ENCODE data around the gene IFT43. TPM values are rescaled to one million over a fixed set of nuclear protein-coding genes. Genes with fewer than 3 reads are reported as not detected.

The IFT43 gene
- total RNA-seq (2021) = 98.8 and 112 TPM in 2 replicates
- percentile 91 among the genes with signal in this experiment for Bru-seq, nascent RNA
- percentile 90 among the genes with signal in this experiment for BruChase-seq, experiment 1, labeled RNA remaining after a 2-hour chase
- percentile 66 among the genes with signal in this experiment for BruChase-seq, experiment 2, labeled RNA remaining after a 6-hour chase
- long read RNA-seq, transcript IFT43-212 (4 exons, 848 nt) = minor isoform, 15 of 308 reads
- long read RNA-seq, transcript IFT43-202 (9 exons, 833 nt) = major isoform, 181 of 308 reads
- long read RNA-seq, partial matches to known transcripts = 47 of 308 reads
- long read RNA-seq, other reads (novel, unspliced or antisense) = 63 of 308 reads

DNA sequence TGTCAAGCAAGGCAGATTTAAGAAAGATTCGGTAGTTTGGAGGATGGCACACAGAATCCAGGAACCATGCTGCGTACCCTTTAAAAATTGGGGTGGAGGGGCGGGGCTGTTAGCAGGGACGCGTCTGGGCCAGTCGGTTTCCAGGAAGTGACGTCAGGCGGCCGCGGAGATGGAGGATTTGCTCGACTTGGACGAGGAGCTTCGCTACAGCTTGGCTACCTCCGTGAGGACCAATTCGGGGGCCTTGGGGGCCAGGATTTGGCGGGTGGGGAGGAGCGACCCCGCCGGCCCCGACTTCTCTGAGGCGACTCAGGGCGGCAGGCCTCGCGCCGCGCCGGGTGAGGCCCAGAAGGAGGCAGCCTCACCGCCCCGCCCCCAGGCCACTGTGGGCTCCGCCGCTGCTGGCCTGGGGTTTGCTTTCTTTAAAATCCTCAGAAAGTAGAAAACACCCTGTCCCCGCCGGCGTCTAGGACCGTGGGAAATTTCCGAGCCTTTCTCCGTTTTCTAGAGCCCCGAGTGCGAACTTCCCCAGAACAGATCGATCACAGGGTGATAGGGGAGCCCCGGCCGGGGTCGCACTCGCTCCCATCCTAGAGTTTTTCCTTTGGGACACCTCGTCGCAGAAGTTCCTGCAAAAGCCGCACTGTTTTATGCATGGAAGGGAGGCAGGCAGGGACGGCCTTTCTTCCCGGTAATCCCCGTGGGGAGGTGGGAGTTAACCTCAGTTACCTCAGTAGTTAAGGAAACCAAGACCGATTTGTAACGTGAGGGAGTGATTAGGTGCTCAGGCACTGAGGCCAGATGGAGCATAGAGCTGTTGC lies at the start of gene IFT43:
Gene IFT43, plus strand, starts transcription at position 146 of the 821 bp plus-strand sequence. Its CDS starts 24 bp downstream, at position 170.
- intact Hi-C loops (cut with micrococcal nuclease; ENCODE audit: unreplicated experiment) = loop anchor here (2.0 to 5.0 kb wide), 3 partner anchors 401 to 859 kb away; partner anchors contain the start of gene NEK9
- TF ChIP-seq CTCF (conservative IDR thresholded peaks at IDR 0.05) (no peak), EZH2 (IDR thresholded peaks at IDR 0.05; ENCODE audit: low read depth) (no peak)
- Histone ChIP-seq H3K27me3 (ENCODE audit: insufficient read depth, low read depth) (no peaks in the 10 kb centered on the region), H3K27ac (no peak within 1 kb of the TSS), H3K9me3 (ENCODE audit: insufficient read depth, low read depth) (no peaks in the 10 kb centered on the region), H3K4me2 (peak within 1 kb of the TSS; percentile 85), H2AFZ (peak within 1 kb of the TSS; percentile 90), H3K4me3 (peak within 1 kb of the TSS; percentile 77), H3K4me1 (replicated peaks; ENCODE audit: insufficient read depth) (peaks cover 28% of the 10 kb centered on the region), H3K36me3 (ENCODE audit: low read depth) (peaks cover 7% of the 10 kb centered on the region; the same call in 1 of the 2 replicates), H3F3A (ENCODE audit: insufficient read depth, low read depth) (no peaks in the 10 kb centered on the region; the same call in 1 of the 2 replicates), H3K9me2 (ENCODE audit: insufficient read depth) (no peaks in the 10 kb centered on the region), H4K20me1 (ENCODE audit: insufficient read depth) (no peaks in the 10 kb centered on the region), H3K79me2 (ENCODE audit: low read depth) (peaks cover 17% of the 10 kb centered on the region)
- CTCF ChIA-PET = interaction anchor here (0.6 to 1.1 kb wide), 12 partner anchors 26 to 791 kb away, joined by 3 to 9 read pairs (median 4); partner anchors contain the start of gene FLVCR2
- BruUV-seq (replicated peaks) = TSS peak; percentile 68
- peak; percentile 81 to 93 for DNase-seq
- POLR2A ChIA-PET (ENCODE audit: unreplicated experiment) = interaction anchor here (0.6 to 0.8 kb wide), 7 partner anchors 10 to 858 kb away, joined by 3 to 7 read pairs (median 4); no protein-coding TSS in a partner anchor

DNA sequence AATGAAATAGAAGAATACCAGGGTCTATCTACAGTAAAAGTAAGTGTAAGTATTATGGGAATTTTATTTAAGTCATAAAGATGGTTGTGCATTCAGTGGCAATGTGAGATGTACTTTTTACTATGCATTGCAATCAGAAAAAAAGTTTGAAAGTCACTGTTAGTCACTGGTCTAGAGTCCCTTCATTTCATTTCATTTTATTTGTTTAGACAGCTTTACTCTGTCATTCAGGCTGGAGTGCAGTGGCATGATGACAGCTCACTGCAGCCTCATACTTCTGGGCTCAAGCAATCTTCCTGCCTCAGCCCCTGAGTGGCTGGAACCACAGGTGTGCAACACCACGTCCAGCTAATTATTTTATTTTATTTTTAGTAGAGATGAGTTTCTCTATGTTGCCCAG lies 46.4 kb upstream of the IFT43 start:
- POLR2A ChIA-PET (ENCODE audit: unreplicated experiment) = interaction anchor here (0.6 kb wide), 1 partner anchor 64 kb away, joined by 3 read pairs; no protein-coding TSS in a partner anchor

More for the DNA sequence above, 46.4 kb upstream of the IFT43 start:
- no peak overlapping the region for H3K4me3 ChIP-seq
- no peaks in the 10 kb centered on the region for H3K4me1 ChIP-seq (replicated peaks; ENCODE audit: insufficient read depth)
- TF ChIP-seq CTCF (conservative IDR thresholded peaks at IDR 0.05) (no peak), EZH2 (IDR thresholded peaks at IDR 0.05; ENCODE audit: low read depth) (no peak)
- no peak overlapping the region for H2AFZ ChIP-seq
- H3K9me2 ChIP-seq (ENCODE audit: insufficient read depth) = no peaks in the 10 kb centered on the region
- H3K4me2 ChIP-seq = no peak overlapping the region
- H3K27me3 ChIP-seq (ENCODE audit: insufficient read depth, low read depth) = no peaks in the 10 kb centered on the region
- no peak overlapping the region for H3K27ac ChIP-seq
- H3K79me2 ChIP-seq (ENCODE audit: low read depth) = no peaks in the 10 kb centered on the region
- H4K20me1 ChIP-seq (ENCODE audit: insufficient read depth) = no peaks in the 10 kb centered on the region
- no TSS peak for BruUV-seq (replicated peaks)
- no peaks in the 10 kb centered on the region for H3F3A ChIP-seq (ENCODE audit: insufficient read depth, low read depth)
- H3K36me3 ChIP-seq (ENCODE audit: low read depth) = no peaks in the 10 kb centered on the region
- H3K9me3 ChIP-seq (ENCODE audit: insufficient read depth, low read depth) = no peaks in the 10 kb centered on the region
- intact Hi-C loops (cut with micrococcal nuclease; ENCODE audit: unreplicated experiment) = no loop called here
- CTCF ChIA-PET = interaction anchor here (0.6 kb wide), 1 partner anchor 55 kb away, joined by 6 read pairs; no protein-coding TSS in a partner anchor
- DNase-seq = no peak

Data from PC-9 (cell line).